Breast epithelium (tissue), 4 donors: ENCODE data around the gene PHACTR3. TPM values are rescaled to one million over a fixed set of nuclear protein-coding genes. Genes with fewer than 3 reads are reported as not detected.

Experiments used
- DNase-seq, 2 donors: peaks; one replicate each; pipeline ENCODE4 v3.0.0-alpha.2; 2019; ENCODE audit warnings: low spot score in 2 of 2
- H3K27ac ChIP-seq, 2 donors: fragments of 200-600 bp; sonication (generic) in 1 of 2; one replicate each; pipeline ENCODE4 v1.5.1; 2016 to 2019; ENCODE audit warnings: mild to moderate bottlenecking in 1 of 2
- H3K27me3 ChIP-seq, 2 donors: fragments of 200-600 bp; sonication (generic) in 1 of 2; one replicate each; pipeline versions ENCODE4 v1.5.1 to v1.6.0; 2017 to 2019; ENCODE audit warnings: control low read depth in 1 of 2, mild to moderate bottlenecking in 1 of 2
- H3K36me3 ChIP-seq: fragments of 200-600 bp; one replicate; pipeline ENCODE4 v1.5.1; 2019
- H3K4me1 ChIP-seq, 2 donors: fragments of 200-600 bp; sonication (generic); one replicate each; pipeline ENCODE4 v1.5.1; 2016 to 2019; ENCODE audit warnings: control low read depth in 1 of 2
- H3K4me3 ChIP-seq, 3 donors: fragments of 200-600 bp; sonication (generic); 1 replicate in 2 of 3; 2 replicates in 1 of 3; pipeline ENCODE4 v1.5.1; 2016 to 2019; ENCODE audit warnings: mild to moderate bottlenecking in 3 of 3, moderate library complexity in 2 of 3
- H3K9me3 ChIP-seq, 2 donors: fragments of 200-600 bp; sonication (generic) in 1 of 2; one replicate each; pipeline ENCODE4 v1.5.1; 2016 to 2019; ENCODE audit warnings: control low read depth in 1 of 2
- CTCF ChIP-seq, 3 donors: fragments of 450-650 bp; IDR thresholded peaks; one replicate each; pipeline ENCODE4 v1.5.1; 2016 to 2017; ENCODE audit warnings: antibody characterized with exemption in 3 of 3, mild to moderate bottlenecking in 3 of 3, moderate library complexity in 3 of 3
- POLR2A ChIP-seq: fragments of 450-650 bp; IDR thresholded peaks from one replicate; pipeline ENCODE4 v1.6.1; 2016; ENCODE audit warnings: antibody characterized with exemption, mild to moderate bottlenecking, moderate library complexity
- POLR2AphosphoS5 ChIP-seq, 3 donors: sonication (generic); formaldehyde crosslinking; IDR thresholded peaks; one replicate each; pipeline ENCODE4 v1.6.1; 2017; ENCODE audit warnings: antibody characterized with exemption in 3 of 3
- intact Hi-C: fragments of 100-400 bp; cut with DNase I; formaldehyde crosslinking; loops from one replicate; pipeline ENCODE4 v1.15.1; 2023; ENCODE audit warnings: low total_unique reads
- total RNA-seq, 3 donors: library from RNA; depleted of rRNA; stranded (reverse); fragments of >200 nt; gene quantifications; one replicate each; pipeline ENCODE4 v1.1.0, GENCODE V29; 2016

Gene PHACTR3
- total RNA-seq, 3 donors from 2014 or later: 0.16 to 0.33 (median 0.29) TPM

GRCh38 chr20:59788811-59789397 lies 184.6 kb downstream of the PHACTR3 start:
- H3K9me3 ChIP-seq: peaks cover 4 to 8% of the 10 kb centered on the region in 2 donors
- intact Hi-C loops: no loop called here
- no peak for DNase-seq
- H3K4me1 ChIP-seq: no peaks in the 10 kb centered on the region
- no peak for TF ChIP-seq POLR2A
- no peak overlapping the region for H3K4me3 ChIP-seq
- no peak overlapping the region for H3K27ac ChIP-seq
- no peaks in the 10 kb centered on the region for H3K36me3 ChIP-seq
- peaks cover 0 to 12% of the 10 kb centered on the region in 2 donors for H3K27me3 ChIP-seq

- Histone ChIP-seq H3K4me3 (no peak overlapping the region), H3K27me3 (peaks cover 0 to 12% of the 10 kb centered on the region in 2 donors), H3K36me3 (no peaks in the 10 kb centered on the region), H3K27ac (no peak overlapping the region), H3K9me3 (peaks cover 4 to 8% of the 10 kb centered on the region in 2 donors), H3K4me1 (no peaks in the 10 kb centered on the region)
- TF ChIP-seq POLR2A (no peak), POLR2AphosphoS5 (IDR thresholded peaks at IDR 0.05) (no peak), CTCF (IDR thresholded peaks at IDR 0.05) (no peak)
- intact Hi-C loops: no loop called here
- DNase-seq: no peak
Observed at GRCh38 chr20:59789686-59790085, 185.3 kb downstream of the PHACTR3 start.

DNA sequence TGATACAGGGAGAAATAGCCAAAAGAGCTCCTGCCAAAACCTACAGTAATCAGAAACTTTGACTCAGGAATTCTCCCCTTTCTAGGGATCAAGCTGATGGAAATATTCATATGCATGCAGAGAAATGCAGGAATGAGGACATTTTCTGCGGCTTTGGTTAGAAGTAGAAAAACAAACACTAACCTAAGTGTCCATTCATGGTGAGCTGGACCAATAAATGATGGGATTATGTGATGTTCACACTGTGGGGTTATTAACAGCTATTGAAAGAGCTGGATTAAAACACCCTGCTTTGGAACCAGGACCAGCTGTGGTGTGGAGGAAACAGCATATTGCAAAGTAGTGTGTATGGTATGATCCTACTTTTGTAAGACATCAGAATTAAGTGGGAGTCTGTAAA lies 186.0 kb downstream of the PHACTR3 start:
- no peak for DNase-seq
- Histone ChIP-seq H3K4me1 (no peaks in the 10 kb centered on the region), H3K9me3 (peaks cover 4 to 8% of the 10 kb centered on the region in 2 donors), H3K36me3 (no peaks in the 10 kb centered on the region), H3K27ac (no peak overlapping the region), H3K4me3 (no peak overlapping the region), H3K27me3 (peaks cover 0 to 12% of the 10 kb centered on the region in 2 donors)
- intact Hi-C loops: no loop called here
- TF ChIP-seq CTCF (IDR thresholded peaks at IDR 0.05) (no peak), POLR2A (no peak), POLR2AphosphoS5 (IDR thresholded peaks at IDR 0.05) (no peak)

DNA sequence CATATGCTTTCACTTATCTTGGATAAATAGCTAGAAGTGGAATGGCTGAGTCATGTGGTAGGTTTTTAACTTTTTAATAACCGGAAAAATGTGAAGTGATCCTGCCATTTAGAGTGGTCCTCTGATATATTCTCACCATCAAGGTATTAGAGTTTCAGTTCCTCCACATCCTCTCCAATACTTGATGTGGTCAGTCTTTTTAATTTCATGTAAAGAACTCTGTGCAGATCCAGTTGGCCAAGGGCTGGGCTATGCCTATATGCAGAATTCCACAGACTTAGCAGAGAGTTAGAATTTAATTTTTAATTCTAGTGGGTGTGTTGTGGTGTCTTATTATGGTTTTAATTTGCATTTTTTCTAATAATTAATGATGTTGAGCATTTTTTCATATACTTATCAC lies 188.0 kb downstream of the PHACTR3 start:
- Histone ChIP-seq H3K36me3 (no peaks in the 10 kb centered on the region), H3K4me3 (no peak overlapping the region), H3K9me3 (peaks cover 4 to 15% of the 10 kb centered on the region in 2 donors), H3K27ac (no peak overlapping the region), H3K4me1 (no peaks in the 10 kb centered on the region), H3K27me3 (peaks cover 0 to 12% of the 10 kb centered on the region in 2 donors)
- TF ChIP-seq POLR2A (no peak), POLR2AphosphoS5 (IDR thresholded peaks at IDR 0.05) (no peak), CTCF (IDR thresholded peaks at IDR 0.05) (no peak)
- intact Hi-C loops: no loop called here
- DNase-seq: no peak

DNA sequence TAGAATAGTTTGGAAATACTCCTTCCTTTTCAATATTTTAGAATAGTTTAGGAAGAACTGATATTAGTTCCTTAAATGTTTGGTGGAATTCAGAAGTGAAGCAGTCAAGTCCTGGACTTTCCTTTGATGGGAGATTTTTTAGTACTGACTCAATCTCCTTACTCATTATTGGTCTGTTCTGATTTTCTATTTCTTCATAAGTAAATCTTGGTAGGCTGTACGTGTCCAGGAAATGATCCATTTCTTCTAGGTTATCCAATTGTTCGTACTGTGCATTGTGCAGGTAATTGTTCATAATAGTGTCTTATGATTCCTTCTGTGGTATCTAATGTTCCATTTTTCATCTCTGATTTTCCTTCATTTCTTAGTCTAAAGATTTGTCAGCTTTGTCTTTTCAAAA lies 190.2 kb downstream of the PHACTR3 start:
- Histone ChIP-seq H3K4me3 (no peak overlapping the region), H3K27me3 (peaks cover 0 to 2% of the 10 kb centered on the region in 2 donors), H3K9me3 (peaks cover 4 to 21% of the 10 kb centered on the region in 2 donors), H3K36me3 (no peaks in the 10 kb centered on the region), H3K4me1 (no peaks in the 10 kb centered on the region), H3K27ac (no peak overlapping the region)
- intact Hi-C loops: no loop called here
- DNase-seq: no peak
- TF ChIP-seq POLR2A (no peak), CTCF (IDR thresholded peaks at IDR 0.05) (no peak), POLR2AphosphoS5 (IDR thresholded peaks at IDR 0.05) (no peak)
